Activated naive CD4-positive, alpha-beta T cell treated with anti-CD3 and anti-CD28 coated beads, Interleukin-2, amount 50 U/mL, for 72 hours (primary cell): ENCODE data around the gene UBE2N. TPM values are rescaled to one million over a fixed set of nuclear protein-coding genes. Genes with fewer than 3 reads are reported as not detected.

Source experiments
- ATAC-seq, 2 donors: fragments of 150-1000 bp; cut with Tn5 transposase; 2 replicates each; pipeline ENCODE4 v1.10.0; 2021; ENCODE audit warnings: mild to moderate bottlenecking in 2 of 2, moderate library complexity in 2 of 2
- DNase-seq, 2 donors: peaks; one replicate each; pipeline ENCODE4 v3.0.0; 2021 to 2022; ENCODE audit warnings: low spot score in 2 of 2
- H3K27ac Mint-ChIP-seq, 2 donors: one replicate each; pipeline ENCODE4 v1.8.0; 2022; ENCODE audit warnings: mild to moderate bottlenecking in 2 of 2, mixed read lengths in 2 of 2
- H3K36me3 Mint-ChIP-seq, 2 donors: one replicate each; pipeline ENCODE4 v1.8.0; 2022; ENCODE audit warnings: mixed read lengths in 2 of 2
- H3K9me3 Mint-ChIP-seq, 2 donors: one replicate each; pipeline ENCODE4 v1.8.0; 2022; ENCODE audit warnings: mixed read lengths in 2 of 2
- total RNA-seq, 2 donors: library from RNA; stranded (reverse); gene quantifications; one replicate each; pipeline ENCODE4 v1.2.3, GENCODE V29; 2022

UBE2N gene
- total RNA-seq, 2 donors from 2014 or later, result 164 to 188 TPM

- no peak overlapping the region for H3K27ac Mint-ChIP-seq
- no peak for DNase-seq
- H3K36me3 Mint-ChIP-seq, result no peaks in the 10 kb centered on the region
- no peaks in the 10 kb centered on the region for H3K9me3 Mint-ChIP-seq
- no peak for ATAC-seq
Observed at GRCh38 chr12:93360688-93361087, 81.1 kb downstream of the UBE2N start.

DNA sequence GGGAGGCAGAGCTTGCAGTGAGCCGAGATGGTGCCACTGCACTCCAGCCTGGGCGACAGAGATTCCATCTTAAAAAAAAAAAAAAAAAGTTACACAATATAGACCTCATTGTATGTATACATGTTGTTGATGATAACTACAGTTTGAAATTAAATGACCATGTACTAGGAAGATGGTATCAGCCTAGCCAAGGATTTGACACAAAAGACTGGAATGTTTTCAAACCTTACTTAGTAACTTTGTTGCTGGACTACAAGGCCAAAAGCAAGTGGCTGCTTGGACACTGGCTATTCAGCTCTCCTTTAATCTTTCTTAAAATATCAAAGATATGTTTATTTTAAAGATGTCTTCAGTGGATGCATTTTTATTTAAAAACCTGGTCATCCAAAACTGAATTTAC lies 82.9 kb downstream of the UBE2N start:
- Mint-ChIP-seq H3K27ac (no peak overlapping the region), H3K9me3 (no peaks in the 10 kb centered on the region)
- no peak for ATAC-seq

GRCh38 chr12:93358058-93358457 lies 83.7 kb downstream of the UBE2N start:
- no peaks in the 10 kb centered on the region for H3K36me3 Mint-ChIP-seq
- no peak overlapping the region for H3K27ac Mint-ChIP-seq
- ATAC-seq, result no peak
- H3K9me3 Mint-ChIP-seq, result no peaks in the 10 kb centered on the region
- DNase-seq, result no peak

More for the DNA sequence above, 82.9 kb downstream of the UBE2N start:
- no peak for DNase-seq
- H3K36me3 Mint-ChIP-seq, result no peaks in the 10 kb centered on the region

- DNase-seq (no peak), ATAC-seq (no peak)
- Mint-ChIP-seq H3K27ac (no peak overlapping the region), H3K36me3 (no peaks in the 10 kb centered on the region), H3K9me3 (no peaks in the 10 kb centered on the region)
Observed at GRCh38 chr12:93356214-93356613, 85.5 kb downstream of the UBE2N start.

Other genes starting within 250 kb of the UBE2N start
- gene NUDT4, start 64.0 kb downstream of the UBE2N start, total RNA-seq, result 10 to 100 TPM; 65.6 to 88.9 TPM
- 10 to 100 TPM; 60.9 to 64.0 TPM for gene MRPL42, start 25.6 kb upstream of the UBE2N start, total RNA-seq
- 10 to 100 TPM in 1 of 2 donors, 1 to 10 TPM in 1; 5.1 to 13.1 TPM for gene SOCS2, start 130.7 kb upstream of the UBE2N start, total RNA-seq
- gene CRADD, start 235.4 kb upstream of the UBE2N start, total RNA-seq, result 10 to 100 TPM in 1 of 2 donors, 1 to 10 TPM in 1; 9.6 to 10.1 TPM